GM21360 (cell line): ENCODE data around the gene ITGA1.

Experiments used
- ATAC-seq: cut with Tn5 transposase; IDR thresholded peaks from one replicate; pipeline ENCODE4 v1.9.1; 2021; ENCODE audit warnings: mild to moderate bottlenecking, moderate library complexity; ENCODE audit not compliant: unreplicated experiment

ITGA1 gene

DNA sequence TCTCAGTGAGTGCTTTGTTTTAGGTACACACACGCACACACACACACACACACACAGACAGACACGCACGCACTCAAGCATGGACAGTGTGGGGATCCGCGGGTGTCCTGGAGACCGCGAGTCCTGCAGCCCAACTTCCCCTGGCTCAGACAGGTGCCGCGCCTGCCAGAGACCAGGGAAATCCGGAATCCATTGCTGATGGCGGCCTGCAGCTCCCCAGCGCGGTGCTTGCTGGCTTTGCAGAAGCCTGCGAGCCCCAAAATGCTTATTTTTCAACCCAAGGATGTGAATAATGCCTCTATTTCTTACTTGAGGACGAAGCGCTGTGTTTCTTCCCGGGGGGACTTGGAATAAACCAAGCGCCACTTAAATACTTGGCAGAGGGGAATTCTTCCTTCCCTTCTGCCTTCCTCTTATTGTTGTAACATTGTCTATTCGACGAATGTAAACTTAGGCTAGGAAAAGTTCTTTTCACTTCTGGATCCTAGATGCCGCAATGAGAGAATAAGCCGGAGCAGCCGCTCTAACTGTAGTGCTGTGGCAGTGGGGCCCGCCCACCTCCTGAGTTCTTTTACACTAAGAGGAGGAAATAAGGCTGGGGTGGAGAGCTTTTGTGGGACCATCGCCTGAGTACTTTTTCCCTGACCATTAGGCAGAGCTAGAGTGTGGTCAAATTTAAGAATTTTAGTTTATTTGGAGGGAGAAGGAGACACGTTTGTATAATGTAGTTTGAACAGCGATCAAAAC lies 202.2 kb downstream of the ITGA1 start:
- ATAC-seq: no peak

DNA sequence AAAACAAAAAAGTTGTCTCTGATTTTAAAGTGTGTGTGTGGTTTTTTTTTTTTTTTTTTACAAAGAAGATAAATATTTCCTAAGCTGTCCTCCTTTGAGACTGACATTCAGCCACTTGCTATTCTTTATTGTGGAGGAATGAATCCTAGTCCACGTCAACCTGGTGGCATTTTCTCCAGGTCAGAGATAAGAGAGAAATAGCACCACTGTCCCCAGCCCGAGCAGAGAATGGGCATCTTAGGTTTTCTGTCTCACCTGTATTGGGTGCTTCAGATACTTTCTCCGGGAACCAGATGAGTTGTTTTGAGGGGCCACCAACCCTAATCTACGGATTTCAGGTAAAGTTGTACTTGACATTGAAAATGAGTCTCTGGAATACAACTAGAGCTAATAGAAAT lies 202.8 kb downstream of the ITGA1 start:
- no peak for ATAC-seq

DNA sequence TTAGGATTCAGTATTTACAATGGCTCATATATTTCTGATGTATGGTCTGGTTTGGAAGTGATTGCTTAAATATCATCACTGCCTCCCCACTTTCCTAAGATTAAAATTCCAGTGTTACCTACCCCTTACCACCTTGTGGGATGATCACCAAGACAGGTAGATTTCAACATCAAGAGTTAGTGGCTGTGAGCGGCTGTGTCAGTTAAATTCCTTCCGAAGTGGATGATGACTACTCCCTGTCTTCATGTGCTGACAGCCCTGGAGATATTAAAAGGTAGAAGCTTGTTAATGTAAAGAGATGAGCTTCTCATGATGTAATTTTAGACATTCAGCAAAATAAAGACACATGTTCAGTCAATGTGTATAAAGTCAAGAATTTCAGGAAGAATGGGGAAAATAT lies 205.7 kb downstream of the ITGA1 start:
- no peak for ATAC-seq

DNA sequence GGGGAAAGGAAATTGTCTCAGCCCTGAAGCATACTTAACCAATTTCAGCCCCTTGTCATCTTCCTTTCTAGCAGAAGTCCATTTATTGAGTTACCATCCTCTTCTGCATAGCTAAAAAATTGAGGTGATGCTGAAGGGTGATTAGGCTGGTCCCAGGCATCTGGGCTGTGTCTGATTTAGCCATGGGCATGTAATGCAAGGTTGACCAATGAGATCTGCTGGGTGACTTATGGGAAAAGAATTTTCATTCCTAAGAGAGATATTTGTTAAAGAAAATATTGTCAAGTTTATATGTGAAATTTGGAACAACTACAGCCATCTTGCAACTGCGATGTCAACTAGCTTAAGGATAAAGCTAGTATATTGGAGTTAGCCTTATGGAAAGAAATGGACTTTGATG lies 206.6 kb downstream of the ITGA1 start:
- ATAC-seq: no peak

DNA sequence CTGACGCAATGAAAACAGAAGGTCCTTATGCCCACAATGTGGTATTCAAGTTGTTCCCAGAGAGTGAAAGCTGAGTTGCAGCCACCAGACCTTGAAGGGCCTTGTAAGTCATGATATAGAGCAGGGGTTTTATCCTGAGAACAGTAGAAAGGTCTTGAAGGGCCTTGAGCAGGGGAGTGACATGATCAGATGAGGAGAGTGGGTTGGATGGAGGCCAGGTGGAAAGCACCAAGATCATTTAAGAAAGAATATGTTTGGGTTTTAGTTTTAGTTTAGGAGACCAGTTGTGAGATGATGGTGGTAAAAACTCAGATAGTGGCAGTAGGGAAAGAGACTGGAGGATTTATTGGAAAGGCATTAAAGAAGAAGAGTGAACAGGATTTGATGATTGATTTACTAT lies 207.4 kb downstream of the ITGA1 start:
- ATAC-seq: no peak

DNA sequence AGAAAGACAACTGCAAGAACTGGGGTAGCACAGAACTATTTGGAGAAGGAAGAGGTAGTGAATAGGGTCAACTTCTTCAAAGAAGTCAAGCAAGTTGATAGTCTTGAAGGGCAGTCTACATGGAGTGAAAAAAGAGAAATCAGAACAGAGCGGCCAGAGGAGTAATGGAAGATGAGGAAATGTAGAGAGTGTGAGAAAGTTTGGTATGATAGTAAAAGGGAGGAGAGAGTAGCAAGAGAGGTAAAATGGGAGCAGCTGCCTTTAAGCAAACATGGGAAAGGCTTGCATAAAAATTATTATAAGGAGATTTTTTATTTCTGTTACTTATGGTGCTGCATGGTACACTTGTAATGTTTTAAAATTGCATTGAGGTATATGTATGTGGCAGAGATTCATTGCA lies 208.2 kb downstream of the ITGA1 start:
- ATAC-seq: no peak

DNA sequence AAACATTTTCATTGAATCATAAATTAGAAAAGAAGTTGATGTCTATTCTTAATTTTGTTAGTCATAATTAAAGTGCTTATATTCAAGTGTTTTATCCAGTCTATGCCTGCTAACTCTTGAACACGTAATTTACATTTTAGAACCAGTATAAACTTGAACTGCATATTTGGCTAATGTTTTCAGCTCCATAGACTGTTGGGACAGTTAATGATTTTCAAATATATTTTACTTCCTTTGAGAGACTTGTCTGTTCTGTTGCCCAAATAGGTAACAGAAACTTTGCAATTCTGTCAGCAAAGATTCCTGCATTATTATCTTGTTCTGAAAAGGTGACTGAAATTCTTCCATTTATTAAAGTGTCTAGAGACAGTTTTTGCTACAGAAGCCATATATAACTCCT lies 209.3 kb downstream of the ITGA1 start:
- no peak for ATAC-seq

DNA sequence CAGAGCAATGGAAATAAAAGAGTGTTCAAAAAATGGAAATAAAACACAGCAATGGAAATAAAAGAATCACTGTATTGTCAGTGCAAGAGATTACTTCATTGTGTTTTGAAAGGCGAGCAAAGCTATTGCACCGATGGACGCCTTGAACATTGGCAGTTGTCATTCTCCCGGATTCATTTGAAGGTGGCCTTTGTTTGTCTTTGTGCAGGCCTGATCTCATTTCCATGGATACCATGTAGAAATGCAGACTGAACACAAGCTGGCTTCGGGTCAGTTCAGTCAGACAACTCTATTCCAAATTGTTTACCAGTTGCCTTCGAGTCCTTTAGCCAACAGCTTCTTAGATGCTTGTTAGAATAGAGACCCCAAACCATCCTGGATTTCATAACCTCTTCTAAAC lies 209.7 kb downstream of the ITGA1 start:
- ATAC-seq: no peak

DNA sequence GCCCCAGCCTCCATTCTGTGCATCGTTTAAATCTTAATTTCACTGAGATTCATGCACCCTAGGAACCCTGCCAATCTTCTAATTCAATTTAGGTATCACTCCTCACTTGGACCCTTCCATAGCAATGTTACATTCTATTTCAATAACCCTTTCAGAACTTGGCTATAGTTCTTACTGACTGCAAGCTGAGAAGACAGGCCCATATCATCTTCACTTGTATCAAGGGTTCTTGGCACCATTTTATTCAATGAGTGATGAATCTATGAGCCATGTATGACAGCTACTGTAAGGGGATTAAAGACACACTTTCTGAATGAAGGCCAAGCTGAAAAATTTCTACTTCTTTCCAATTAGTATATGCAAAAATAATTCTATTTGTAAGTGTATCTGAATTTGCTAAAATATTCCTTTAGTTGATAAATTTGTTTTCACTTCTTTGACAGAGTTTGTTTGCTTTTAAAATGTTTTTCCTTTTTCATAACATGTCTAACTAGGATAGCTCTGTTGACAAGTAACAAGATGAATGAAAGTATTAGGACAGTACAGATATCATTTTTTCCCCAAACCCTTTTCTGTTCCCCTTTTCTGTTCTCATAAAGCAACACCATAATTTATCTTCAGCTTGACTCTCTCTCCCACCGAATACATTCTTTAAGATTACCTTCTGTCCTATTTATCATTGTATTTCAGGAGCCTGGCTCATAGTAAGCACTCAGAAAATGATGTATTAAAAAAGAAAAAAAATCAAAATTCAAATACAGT lies 211.0 kb downstream of the ITGA1 start:
- ATAC-seq: no peak

DNA sequence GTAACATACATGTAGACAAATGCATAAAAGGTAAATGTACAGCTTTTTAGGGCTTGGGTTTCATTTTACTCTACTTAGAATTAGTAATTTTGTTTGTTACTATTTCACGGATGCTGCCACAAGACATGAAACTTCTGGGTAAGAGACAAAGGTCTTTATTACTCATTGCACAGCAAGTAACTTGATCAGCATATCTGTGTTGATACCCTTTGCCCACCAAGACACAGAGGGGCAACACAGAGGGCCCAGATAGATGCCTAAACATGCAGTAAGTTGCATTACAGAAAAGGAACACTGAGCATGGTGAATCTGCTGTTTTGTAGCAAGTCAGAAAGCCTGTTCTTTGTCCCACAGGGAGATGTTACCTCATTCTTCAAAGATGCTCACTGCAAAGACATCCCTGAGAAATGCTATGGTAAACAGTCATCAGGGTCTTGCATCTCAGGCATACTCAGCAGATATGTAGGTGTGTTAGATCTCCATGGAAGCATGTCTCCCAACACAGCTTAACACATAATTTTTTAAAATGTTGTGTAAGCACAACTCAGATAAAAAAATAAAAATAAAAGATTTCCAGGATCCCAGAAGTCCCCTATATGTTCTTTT lies 211.7 kb downstream of the ITGA1 start:
- no peak for ATAC-seq

DNA sequence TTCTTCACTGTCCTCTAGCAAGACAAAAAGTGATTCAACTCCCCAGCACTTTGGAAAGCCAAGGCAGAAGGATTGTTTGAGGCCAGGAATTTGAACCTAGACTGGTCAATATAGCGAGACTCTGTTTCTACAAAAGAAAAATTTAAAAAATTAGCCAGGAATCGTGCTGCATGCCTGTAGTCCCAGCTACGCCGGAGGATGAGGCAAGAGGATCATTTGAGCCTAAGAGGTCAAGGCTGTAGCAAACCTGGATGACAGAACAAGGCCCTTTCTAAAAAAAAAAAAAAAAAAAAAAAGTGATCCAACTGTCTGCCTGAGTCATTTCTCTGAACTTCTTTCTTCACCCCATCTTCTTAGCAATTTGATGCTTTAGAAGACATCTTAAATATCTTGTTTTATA lies 213.8 kb downstream of the ITGA1 start:
- no peak for ATAC-seq

DNA sequence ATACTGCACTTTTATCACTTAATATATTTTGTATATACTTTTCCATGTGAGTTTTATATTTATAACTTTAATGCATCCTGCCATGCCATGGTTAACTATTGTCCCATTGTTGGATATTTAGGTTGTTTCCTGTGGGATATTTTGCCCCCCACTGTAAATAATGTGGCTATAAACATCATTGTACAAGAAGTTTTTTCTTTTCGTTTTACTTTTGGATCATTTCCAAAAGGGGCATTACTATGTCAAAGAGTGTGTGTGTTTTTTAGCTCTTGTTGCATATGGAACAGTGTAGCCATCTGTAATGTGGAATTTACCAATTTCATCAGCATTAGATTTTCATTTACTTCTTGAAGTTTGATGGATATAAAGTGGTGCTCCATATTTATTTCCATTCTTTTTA lies 214.8 kb downstream of the ITGA1 start:
- no peak for ATAC-seq

DNA sequence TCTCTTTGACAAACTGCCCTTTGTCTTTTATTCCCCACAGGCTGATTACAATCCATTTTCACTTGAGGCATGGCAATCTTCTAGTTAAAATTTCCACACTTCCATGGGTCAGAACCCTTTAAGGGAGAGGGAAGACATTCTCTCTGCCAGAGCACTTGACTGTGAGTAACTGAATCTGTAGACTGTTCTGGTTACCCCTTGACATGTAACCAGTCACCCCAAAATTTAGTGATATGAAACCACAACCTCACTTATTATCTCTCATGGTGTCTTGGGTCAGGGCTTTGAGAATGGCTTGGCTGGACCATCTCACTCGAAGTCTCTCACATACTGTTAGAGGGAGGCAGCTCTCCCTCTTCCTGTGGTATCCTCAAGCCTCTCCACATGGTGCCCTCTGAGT lies 215.4 kb downstream of the ITGA1 start:
- no peak for ATAC-seq

DNA sequence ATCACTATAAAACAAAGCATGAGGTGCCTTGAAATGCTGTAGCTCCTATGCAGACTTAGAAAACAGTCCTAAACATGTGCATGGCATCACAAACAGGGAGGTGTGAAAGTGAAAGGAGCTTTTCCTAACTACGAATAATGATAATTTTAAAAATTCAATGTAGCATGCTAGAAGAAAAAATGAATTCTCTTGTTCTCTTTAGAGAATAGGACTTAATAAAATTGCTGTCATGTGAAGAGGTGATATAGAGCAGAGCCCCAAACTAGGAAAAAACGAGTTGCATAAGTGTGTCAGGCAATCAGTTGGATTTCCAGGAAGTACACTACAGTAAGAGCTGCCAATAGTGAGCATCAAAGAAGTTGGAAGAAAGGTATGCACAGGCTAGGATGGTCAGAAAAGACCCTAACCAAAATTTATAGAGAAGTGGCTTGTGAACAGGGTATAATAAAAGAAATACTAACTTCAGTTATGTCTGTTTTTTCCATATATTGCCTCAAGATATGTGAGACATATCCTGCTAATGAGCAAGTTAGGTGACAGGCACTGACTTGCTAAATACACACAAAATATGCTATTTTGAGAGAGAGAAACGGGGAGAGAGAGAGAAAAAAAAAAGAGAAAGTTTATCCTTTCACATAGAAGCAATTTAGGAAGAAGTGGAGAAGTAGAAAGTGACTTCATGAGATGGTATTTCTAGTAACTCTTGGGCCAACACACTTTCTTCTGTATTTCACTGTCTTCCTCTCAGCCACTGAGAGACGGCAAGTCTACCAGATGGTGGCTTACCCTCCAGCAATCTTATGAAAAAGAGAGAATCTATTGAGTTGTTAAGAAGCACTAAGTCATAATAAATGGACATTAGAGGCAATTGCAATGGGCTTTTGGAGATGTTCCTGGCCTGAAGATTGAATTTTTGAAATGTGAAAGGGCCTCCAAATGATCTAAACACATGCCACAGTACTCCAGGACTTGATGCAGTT lies 219.5 kb downstream of the ITGA1 start:
- ATAC-seq: no peak

DNA sequence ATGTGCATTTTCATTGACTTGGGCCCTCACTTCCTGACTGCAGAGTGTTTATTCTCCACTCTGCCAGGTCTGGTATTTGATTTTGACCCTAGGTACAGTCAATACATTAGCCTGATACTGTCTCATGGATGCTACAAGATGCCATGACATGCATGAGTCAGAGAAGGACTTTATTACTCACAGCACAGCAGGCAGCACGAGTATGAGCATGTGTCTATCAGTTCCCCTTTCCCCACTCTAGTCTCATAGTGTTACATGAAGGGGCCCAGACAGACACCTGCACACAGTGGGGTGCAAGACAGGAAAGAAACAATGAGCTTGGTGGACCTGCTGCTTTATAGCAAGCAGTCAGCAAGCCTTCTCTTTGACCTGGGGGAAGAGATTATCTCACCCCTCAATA lies 221.0 kb downstream of the ITGA1 start:
- ATAC-seq: peak; percentile 97
